ENCODE results near the gene NOMO2. TPM values are rescaled to one million over a fixed set of nuclear protein-coding genes. Genes with fewer than 3 reads are reported as not detected.
"Not testable (repeated sequence)": the region's sequence is repeated elsewhere in the genome, so short reads cannot be mapped to it uniquely, and the experiment has no call there.

The NOMO2 gene
- total RNA-seq, 6 donors from 2014 or later, result 37.7 to 133 (median 75.2) TPM

DNA sequence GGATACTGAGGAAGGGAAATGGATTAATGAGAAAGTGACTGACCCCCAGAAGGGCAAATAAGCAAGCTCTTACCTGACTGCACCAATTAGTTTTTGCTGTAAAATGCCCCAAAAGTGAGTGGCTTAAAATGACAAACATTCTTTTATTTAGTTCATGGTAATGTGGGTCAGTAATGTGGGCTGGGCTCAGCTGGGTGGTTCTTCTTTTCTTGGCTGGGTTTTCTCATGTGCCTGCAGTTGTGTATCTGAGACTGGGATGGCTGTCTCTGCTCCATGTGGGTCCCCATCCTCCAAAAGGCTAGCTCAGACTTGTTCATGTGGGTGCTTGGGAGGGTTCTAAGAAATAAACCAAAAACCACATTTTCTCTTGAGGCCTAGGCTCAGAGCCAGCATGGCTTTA lies 29.5 kb upstream of the NOMO2 start:
- not testable (repeated sequence) for H3K9me3 ChIP-seq; H3K4me3 ChIP-seq; DNase-seq; ATAC-seq (ENCODE audit: low FRiP score in 2 of 2); H3K4me1 ChIP-seq; H3K27ac ChIP-seq; H3K27me3 ChIP-seq; H3K36me3 ChIP-seq

DNA sequence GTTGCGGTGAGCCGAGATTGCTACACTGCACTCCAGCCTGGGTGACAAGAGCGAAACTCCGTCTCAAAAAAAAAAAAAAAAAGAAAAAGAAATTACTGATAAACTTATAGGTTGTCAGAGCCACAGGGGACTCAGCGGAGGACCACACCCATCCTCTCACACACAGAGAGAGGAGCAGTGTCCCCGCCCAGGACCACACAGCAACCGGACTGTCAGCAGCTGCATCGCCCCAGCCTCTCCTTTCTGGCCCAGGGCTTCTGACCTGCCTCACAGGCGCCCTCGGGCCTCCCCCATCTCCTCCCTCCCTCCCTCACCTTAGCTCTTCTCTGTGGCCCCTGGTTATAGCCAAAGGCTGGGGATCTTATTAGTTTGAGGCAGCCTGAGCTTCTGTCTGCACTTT lies 27.9 kb upstream of the NOMO2 start:
- 80 to 87% methylated on average over 10 of the region's 10 CpGs for WGBS, 2 donors
- H3K4me3 ChIP-seq, H3K27ac ChIP-seq, H3K4me1 ChIP-seq, H3K36me3 ChIP-seq, H3K27me3 ChIP-seq, H3K9me3 ChIP-seq: not testable (repeated sequence)
- ATAC-seq (ENCODE audit: low FRiP score in 2 of 2) (peak in 1 of 2 donors; percentile 32), DNase-seq (peak in 1 of 2 donors; percentile 15)

DNA sequence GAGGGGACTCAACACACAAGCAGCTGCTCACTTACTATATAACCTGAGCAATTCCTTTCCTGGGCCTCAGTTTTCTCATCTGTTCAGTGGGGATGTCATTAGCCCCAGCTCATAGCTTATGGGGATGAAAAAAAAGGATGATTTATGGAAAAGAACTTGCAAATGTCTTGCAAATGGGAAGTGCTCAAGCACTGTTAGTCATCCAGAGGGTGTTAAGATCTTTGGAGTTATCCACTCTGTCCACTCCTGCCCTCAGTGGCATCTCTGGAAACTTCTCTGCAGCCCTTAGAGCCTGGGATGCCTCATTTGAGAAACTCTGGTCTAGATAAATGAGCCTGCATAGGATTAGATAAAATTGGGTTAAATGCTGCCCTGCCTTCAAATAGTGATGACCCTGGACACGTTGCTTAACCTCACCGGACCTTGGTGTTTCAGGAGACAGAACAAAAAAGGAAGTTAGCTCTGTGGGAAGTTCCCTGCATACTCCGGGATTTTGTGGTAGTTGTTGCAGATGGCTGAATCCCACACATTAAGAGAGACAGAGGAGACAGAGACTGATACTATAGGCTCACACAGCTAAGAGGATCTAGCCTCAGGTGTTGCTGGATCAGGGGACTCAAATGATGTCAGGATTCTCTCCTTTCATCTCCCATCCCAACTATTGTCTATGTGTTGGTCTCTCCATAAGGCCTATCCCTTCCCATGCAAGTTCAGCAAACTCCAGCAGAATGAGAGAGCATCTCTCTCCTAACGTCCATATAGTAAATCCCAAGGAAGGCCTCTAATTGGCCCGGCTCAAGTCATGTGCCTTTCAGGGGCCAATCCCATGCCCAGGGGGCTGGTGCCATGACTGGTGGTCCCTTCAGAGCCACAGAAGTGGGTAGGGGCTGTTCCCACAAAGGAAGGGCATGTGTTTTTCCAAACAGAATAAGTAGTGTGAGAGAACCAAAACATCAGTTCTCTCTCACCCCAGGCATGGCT lies 25.0 kb upstream of the NOMO2 start:
- 89% methylated on average over 2 of the region's 5 CpGs; no CpG with 5 or more reads in 1 of the 2 donors for WGBS, 2 donors
- H3K27ac ChIP-seq; H3K4me3 ChIP-seq; H3K36me3 ChIP-seq; ATAC-seq (ENCODE audit: low FRiP score in 2 of 2); H3K4me1 ChIP-seq; DNase-seq; H3K27me3 ChIP-seq; H3K9me3 ChIP-seq: not testable (repeated sequence)

DNA sequence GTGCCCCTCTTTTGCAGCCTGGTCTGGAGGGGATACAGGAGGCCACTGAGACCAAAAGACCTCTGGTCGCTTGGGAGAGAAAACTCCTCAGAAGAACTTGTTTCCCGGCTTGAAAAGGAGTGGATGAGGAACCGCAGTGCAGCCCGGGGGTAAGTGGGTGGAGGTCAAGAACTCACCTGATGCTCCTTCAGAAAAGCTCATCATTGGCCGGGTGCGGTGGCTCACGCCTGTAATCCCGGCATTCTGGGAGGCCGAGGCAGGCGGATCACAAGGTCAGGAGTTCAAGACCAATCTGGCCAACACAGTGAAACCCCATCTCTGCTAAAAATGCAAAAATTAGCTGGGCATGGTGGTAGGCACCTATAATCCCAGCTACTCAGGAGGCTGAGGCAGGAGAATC lies 23.9 kb upstream of the NOMO2 start:
- not testable (repeated sequence) for H3K27ac ChIP-seq; H3K36me3 ChIP-seq; H3K9me3 ChIP-seq; H3K4me3 ChIP-seq; H3K27me3 ChIP-seq; ATAC-seq (ENCODE audit: low FRiP score in 2 of 2); H3K4me1 ChIP-seq
- WGBS, 2 donors, result 98 to 100% methylated on average over 6 of the region's 10 CpGs
- peak in 1 of 2 donors; percentile 17 for DNase-seq

DNA sequence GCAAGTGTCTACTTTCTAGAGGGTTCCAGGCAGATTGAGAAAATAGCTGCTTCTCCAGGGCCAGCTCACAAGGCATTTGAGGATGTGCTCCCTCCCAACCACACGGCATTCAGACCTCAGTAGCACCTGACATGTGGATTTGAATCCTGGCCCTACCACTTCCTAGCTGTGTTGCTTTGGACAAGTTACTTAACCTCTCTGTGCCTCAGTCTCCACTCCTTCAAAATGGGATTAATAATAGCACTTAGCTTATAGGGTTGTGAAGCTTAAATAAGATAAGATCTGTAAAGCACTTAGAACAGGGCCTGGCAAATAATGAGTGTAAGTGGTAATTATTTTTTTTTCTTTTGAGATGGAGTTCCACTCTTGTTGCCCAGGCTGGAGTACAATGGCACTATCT lies 21.0 kb upstream of the NOMO2 start:
- TF ChIP-seq, protein P1, sequence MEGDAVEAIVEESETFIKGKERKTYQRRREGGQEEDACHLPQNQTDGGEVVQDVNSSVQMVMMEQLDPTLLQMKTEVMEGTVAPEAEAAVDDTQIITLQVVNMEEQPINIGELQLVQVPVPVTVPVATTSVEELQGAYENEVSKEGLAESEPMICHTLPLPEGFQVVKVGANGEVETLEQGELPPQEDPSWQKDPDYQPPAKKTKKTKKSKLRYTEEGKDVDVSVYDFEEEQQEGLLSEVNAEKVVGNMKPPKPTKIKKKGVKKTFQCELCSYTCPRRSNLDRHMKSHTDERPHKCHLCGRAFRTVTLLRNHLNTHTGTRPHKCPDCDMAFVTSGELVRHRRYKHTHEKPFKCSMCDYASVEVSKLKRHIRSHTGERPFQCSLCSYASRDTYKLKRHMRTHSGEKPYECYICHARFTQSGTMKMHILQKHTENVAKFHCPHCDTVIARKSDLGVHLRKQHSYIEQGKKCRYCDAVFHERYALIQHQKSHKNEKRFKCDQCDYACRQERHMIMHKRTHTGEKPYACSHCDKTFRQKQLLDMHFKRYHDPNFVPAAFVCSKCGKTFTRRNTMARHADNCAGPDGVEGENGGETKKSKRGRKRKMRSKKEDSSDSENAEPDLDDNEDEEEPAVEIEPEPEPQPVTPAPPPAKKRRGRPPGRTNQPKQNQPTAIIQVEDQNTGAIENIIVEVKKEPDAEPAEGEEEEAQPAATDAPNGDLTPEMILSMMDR (IDR thresholded peaks at IDR 0.05), result no peak
- no peak for TF ChIP-seq EP300 (IDR thresholded peaks at IDR 0.05)
- TF ChIP-seq POLR2A (IDR thresholded peaks at IDR 0.05), result no peak
- TF ChIP-seq POLR2AphosphoS5 (IDR thresholded peaks at IDR 0.05), result no peak
- Histone ChIP-seq H3K36me3 (no peaks in the 10 kb centered on the region), H3K27me3 (no peaks in the 10 kb centered on the region), H3K27ac (no peak overlapping the region), H3K4me3 (no peak overlapping the region), H3K9me3 (no peaks in the 10 kb centered on the region), H3K4me1 (no peaks in the 10 kb centered on the region)
- ATAC-seq (ENCODE audit: low FRiP score in 2 of 2) (no peak), DNase-seq (no peak)
- WGBS, 2 donors, result 63 to 89% methylated on average over 1 of the region's 1 CpG

DNA sequence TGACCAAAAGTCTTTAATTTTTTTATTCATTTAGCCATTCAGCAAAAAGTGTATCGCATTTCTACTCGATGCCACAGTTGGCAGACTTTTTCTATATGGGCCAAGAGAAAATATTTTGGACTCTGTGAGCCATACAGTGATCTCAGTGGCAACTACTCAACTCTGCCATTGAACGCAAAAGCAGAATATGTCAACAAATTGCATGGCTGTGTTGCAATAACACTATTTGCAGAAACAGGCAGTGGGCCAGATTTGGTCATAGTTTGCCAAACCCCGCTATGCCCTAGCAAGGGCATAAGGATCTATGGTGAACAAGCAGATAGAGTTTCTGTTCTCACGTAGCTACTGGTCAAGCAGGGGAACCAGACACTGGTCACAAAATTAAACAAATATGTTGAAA lies 18.5 kb upstream of the NOMO2 start:
- not testable (repeated sequence) for H3K4me3 ChIP-seq, DNase-seq, H3K27me3 ChIP-seq, H3K27ac ChIP-seq, H3K9me3 ChIP-seq, H3K36me3 ChIP-seq, H3K4me1 ChIP-seq
- 50 to 62% methylated on average over 3 of the region's 5 CpGs for WGBS, 2 donors
- peak; percentile 68 to 81 for ATAC-seq (ENCODE audit: low FRiP score in 2 of 2)

DNA sequence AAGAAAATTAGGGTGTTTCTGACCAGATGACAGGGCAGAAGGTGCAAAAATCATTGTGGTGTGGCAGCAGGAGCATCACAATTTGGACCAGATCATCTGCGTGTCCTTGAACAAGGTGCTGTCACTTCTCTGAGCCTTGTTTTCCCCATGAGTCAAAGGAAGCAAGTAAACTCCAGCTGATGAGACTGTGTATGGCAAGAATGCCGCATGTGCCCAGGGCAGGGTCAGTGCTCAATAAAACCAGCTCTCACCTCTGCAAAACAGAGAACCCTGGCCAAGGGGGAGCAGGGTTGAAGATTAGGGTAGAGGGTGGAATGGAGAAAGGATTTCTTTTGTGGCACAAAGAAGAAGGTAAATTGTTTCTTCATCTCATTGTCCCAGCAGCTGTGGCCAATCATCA lies 17.4 kb upstream of the NOMO2 start:
- H3K36me3 ChIP-seq; H3K9me3 ChIP-seq; ATAC-seq (ENCODE audit: low FRiP score in 2 of 2); H3K4me1 ChIP-seq; H3K27me3 ChIP-seq; DNase-seq; H3K4me3 ChIP-seq; H3K27ac ChIP-seq: not testable (repeated sequence)
- 95 to 96% methylated on average over 2 of the region's 2 CpGs for WGBS, 2 donors

DNA sequence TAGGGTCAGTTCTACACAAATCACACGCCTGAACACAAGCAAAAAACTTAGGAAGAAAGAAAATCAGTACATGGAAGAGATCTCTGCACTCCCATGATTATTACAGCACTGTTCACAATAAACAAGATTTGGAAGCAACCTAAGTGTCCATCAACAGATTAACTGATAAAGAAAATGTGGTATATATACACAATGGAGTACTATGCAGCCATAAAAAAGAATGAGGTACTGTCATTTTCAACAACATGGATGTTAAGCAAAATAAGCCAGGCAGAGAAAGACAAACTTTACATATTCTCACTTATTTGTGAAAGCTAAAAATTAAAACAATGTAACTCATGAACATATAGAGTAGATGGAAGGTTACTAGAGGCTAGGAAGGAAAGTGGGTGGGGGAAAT lies 16.0 kb upstream of the NOMO2 start:
- not testable (repeated sequence) for H3K9me3 ChIP-seq; H3K36me3 ChIP-seq; H3K27me3 ChIP-seq; ATAC-seq (ENCODE audit: low FRiP score in 2 of 2); H3K4me1 ChIP-seq; H3K27ac ChIP-seq; DNase-seq; H3K4me3 ChIP-seq
- 89 to 100% methylated on average over 1 of the region's 1 CpG for WGBS, 2 donors

DNA sequence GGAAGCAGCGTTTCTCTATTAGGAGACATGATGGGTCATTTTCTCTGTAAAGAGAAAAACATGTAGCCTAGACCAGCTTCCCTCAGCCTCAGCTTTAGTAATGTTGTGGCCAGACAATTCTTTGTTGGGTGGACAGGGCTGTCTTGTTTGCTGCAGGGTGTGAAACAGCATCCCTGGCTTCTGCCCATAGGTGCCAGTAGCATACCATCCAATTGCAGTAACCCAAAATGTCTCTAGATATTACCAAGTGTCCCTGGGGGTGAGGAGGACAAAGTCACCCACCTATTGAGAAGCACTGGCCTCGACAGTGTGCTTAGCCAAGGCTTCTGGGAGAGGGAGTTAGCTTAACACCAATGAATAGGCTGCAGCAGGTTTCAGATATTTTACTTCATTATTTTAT lies 14.0 kb upstream of the NOMO2 start:
- not testable (repeated sequence) for H3K4me1 ChIP-seq, H3K4me3 ChIP-seq
- 70 to 71% methylated on average over 1 to 2 of the region's 2 CpGs for WGBS, 2 donors

DNA sequence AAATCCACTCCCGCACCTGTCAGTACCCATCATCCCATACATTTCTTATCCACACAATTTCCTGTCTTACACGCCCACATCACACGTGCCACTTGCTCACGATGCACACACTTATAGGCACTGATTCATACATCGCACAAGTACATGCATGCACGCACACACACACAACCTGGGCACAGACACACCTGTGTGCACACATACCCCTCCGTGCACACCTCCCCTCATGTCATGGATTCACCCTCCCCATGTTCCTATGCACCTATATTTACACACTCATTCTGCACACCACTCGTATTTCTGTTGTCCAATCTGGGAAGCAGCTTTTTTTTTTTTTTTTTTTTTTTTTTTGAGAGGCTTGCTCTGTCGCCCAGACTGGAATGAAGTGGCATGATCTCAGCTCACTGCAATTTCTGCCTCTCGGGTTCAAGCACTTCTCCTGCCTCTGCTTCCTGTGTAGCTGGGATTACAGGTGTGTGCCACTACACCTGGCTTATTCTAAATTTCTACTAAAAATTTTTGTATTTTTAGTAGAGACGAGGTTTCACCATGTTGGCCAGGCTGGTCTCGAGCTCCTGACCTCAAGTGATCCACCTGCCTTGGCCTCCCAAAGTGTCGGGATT lies 13.5 kb upstream of the NOMO2 start:
- ATAC-seq (ENCODE audit: low FRiP score in 2 of 2), result peak in 1 of 2 donors; percentile 60
- 76 to 78% methylated on average over 10 to 11 of the region's 13 CpGs for WGBS, 2 donors
- not testable (repeated sequence) for H3K4me1 ChIP-seq

More for the DNA sequence above, 14.0 kb upstream of the NOMO2 start:
- not testable (repeated sequence) for H3K36me3 ChIP-seq; DNase-seq; H3K27ac ChIP-seq; H3K27me3 ChIP-seq; ATAC-seq (ENCODE audit: low FRiP score in 2 of 2); H3K9me3 ChIP-seq

DNA sequence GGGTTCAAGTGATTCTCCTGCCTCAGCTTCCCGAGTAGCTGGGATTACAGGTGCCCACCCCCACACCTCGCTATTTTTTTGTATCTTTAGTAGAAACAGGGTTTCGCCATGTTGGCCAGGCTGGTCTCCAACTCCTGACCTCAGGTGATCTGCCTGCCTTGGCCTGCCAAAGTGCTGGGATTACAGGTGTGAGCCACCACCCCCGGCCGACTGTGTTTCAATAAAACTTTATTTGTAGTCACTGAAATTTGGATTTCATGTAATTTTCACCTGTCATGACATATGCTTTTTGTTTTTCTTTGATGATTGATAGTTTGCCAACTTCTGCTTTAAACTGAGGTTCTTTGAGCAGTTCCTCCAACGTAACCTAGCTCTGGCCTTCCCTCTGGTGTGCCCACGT lies 12.0 kb upstream of the NOMO2 start:
- H3K4me1 ChIP-seq; H3K36me3 ChIP-seq; H3K27ac ChIP-seq; H3K9me3 ChIP-seq; DNase-seq; H3K27me3 ChIP-seq; ATAC-seq (ENCODE audit: low FRiP score in 2 of 2); H3K4me3 ChIP-seq: not testable (repeated sequence)
- 85 to 94% methylated on average over 2 to 3 of the region's 7 CpGs for WGBS, 2 donors

More for the DNA sequence above, 13.5 kb upstream of the NOMO2 start:
- not testable (repeated sequence) for H3K27ac ChIP-seq, H3K27me3 ChIP-seq, H3K36me3 ChIP-seq, H3K9me3 ChIP-seq, DNase-seq, H3K4me3 ChIP-seq

Data from upper lobe of left lung (tissue), 6 donors.